Mesenchymal stem cell (in vitro differentiated cells and primary cell): Measurements from ENCODE around the gene PPM1E.

Experiments
- DNase-seq: peaks from one replicate; pipeline ENCODE4 v3.0.0-alpha.2; 2013
- H2AFZ ChIP-seq: one replicate; pipeline ENCODE4 v1.6.1; 2013; ENCODE audit warnings: low read depth, mild to moderate bottlenecking, control low read depth, inconsistent platforms, low read length, moderate library complexity
- H2AK5ac ChIP-seq: 2 replicates; pipeline ENCODE4 v1.6.1; 2013; ENCODE audit warnings: low read length, moderate library complexity, mild to moderate bottlenecking, inconsistent platforms; ENCODE audit not compliant: severe bottlenecking
- H2BK120ac ChIP-seq: one replicate; pipeline ENCODE4 v1.6.1; 2013; ENCODE audit warnings: low read depth, mild to moderate bottlenecking, inconsistent platforms, low read length, moderate library complexity
- H2BK12ac ChIP-seq, 2 experiments: one replicate each; pipeline ENCODE4 v1.6.1; 2013; ENCODE audit warnings: inconsistent platforms in 2 of 2, low read length in 2 of 2, mild to moderate bottlenecking in 2 of 2, moderate library complexity in 2 of 2, control low read depth in 1 of 2
- H2BK15ac ChIP-seq: one replicate; pipeline ENCODE4 v1.6.1; 2013; ENCODE audit warnings: mild to moderate bottlenecking, low read depth, inconsistent platforms; ENCODE audit not compliant: poor library complexity, severe bottlenecking
- H2BK5ac ChIP-seq: 2 replicates; pipeline ENCODE4 v1.6.1; 2013; ENCODE audit warnings: low read depth, mild to moderate bottlenecking, low read length, control low read depth, inconsistent platforms; ENCODE audit not compliant: poor library complexity, severe bottlenecking
- H3K14ac ChIP-seq, 2 experiments: one replicate each; pipeline ENCODE4 v1.6.1; 2013; ENCODE audit warnings: inconsistent platforms in 2 of 2, low read length in 2 of 2, control low read depth in 1 of 2, mild to moderate bottlenecking in 1 of 2, moderate library complexity in 1 of 2
- H3K18ac ChIP-seq, 2 experiments: one replicate each; pipeline ENCODE4 v1.6.1; 2013; ENCODE audit warnings: inconsistent platforms in 2 of 2, low read length in 2 of 2, control low read depth in 1 of 2, low read depth in 1 of 2, mild to moderate bottlenecking in 1 of 2
- H3K23ac ChIP-seq, 2 experiments: one replicate each; pipeline ENCODE4 v1.6.1; 2013; ENCODE audit warnings: inconsistent platforms in 2 of 2, low read length in 2 of 2, mild to moderate bottlenecking in 2 of 2, moderate library complexity in 2 of 2, control low read depth in 1 of 2
- H3K27ac ChIP-seq: 2 replicates; pipeline ENCODE4 v1.5.1; 2013; ENCODE audit warnings: mild to moderate bottlenecking, moderate library complexity, low read length, control low read depth, inconsistent platforms; ENCODE audit not compliant: poor library complexity, severe bottlenecking
- H3K27me3 ChIP-seq, 2 experiments: 2 replicates each; pipeline versions ENCODE4 v1.6.1 to v1.7.0; 2013; ENCODE audit warnings: low read length in 2 of 2, mild to moderate bottlenecking in 2 of 2, moderate library complexity in 2 of 2, control low read depth in 1 of 2, inconsistent platforms in 1 of 2; ENCODE audit not compliant: control insufficient read depth in 1 of 2, insufficient read depth in 1 of 2
- H3K36me3 ChIP-seq, 2 experiments: 2 replicates each; pipeline versions ENCODE4 v1.6.1 to v1.7.0; 2013; ENCODE audit warnings: low read length in 2 of 2, control low read depth in 1 of 2, inconsistent platforms in 1 of 2, low read depth in 1 of 2, mild to moderate bottlenecking in 1 of 2; ENCODE audit not compliant: insufficient read depth in 2 of 2, control insufficient read depth in 1 of 2
- H3K4ac ChIP-seq, 2 experiments: one replicate each; pipeline ENCODE4 v1.6.1; 2013; ENCODE audit warnings: inconsistent platforms in 2 of 2, low read length in 2 of 2, mild to moderate bottlenecking in 2 of 2, moderate library complexity in 2 of 2, control low read depth in 1 of 2, low read depth in 1 of 2
- H3K4me1 ChIP-seq: 2 replicates; pipeline ENCODE4 v1.6.1; 2013; ENCODE audit warnings: low read depth, low read length, control low read depth; ENCODE audit not compliant: control insufficient read depth, insufficient read depth
- H3K4me2 ChIP-seq: 2 replicates; pipeline ENCODE4 v1.6.1; 2013; ENCODE audit warnings: low read length, mild to moderate bottlenecking, inconsistent platforms; ENCODE audit not compliant: poor library complexity, severe bottlenecking
- H3K4me3 ChIP-seq, 2 experiments: 2 replicates each; pipeline versions ENCODE4 v1.5.1 to v1.7.0; 2013; ENCODE audit warnings: low read length in 2 of 2, mild to moderate bottlenecking in 2 of 2, control low read depth in 1 of 2, low read depth in 1 of 2; ENCODE audit not compliant: insufficient read depth in 1 of 2
- H3K79me1 ChIP-seq: replicated peaks from 2 replicates; pipeline ENCODE4 v1.6.1; 2013; ENCODE audit warnings: mild to moderate bottlenecking, control low read depth, low read length, inconsistent platforms; ENCODE audit not compliant: poor library complexity, severe bottlenecking
- H3K9ac ChIP-seq: 2 replicates; pipeline ENCODE4 v1.7.0; 2013; ENCODE audit warnings: mild to moderate bottlenecking, low read length, moderate library complexity
- H3K9me3 ChIP-seq: 2 replicates; pipeline ENCODE4 v1.7.0; 2013; ENCODE audit warnings: mild to moderate bottlenecking, low read length; ENCODE audit not compliant: control insufficient read depth
- H4K8ac ChIP-seq: one replicate; pipeline ENCODE4 v1.6.1; 2013; ENCODE audit warnings: inconsistent platforms, mild to moderate bottlenecking, low read length, moderate library complexity
- H4K91ac ChIP-seq: one replicate; pipeline ENCODE4 v1.6.1; 2013; ENCODE audit warnings: mild to moderate bottlenecking, low read length, inconsistent platforms
- WGBS: methylation state at CpG from one replicate; pipeline ENCODE4 v1.1.7; 2013; ENCODE audit warnings: mixed read lengths; 5-methylcytosine and 5-hydroxymethylcytosine counted together

The PPM1E gene

GRCh38 chr17:58873926-58874325, 118.3 kb downstream of the PPM1E start:
- H2BK120ac ChIP-seq, result no peak overlapping the region
- H4K91ac ChIP-seq, result no peak overlapping the region
- no peak overlapping the region for H3K4me2 ChIP-seq
- H2BK5ac ChIP-seq, result no peak overlapping the region
- no peak overlapping the region for H2BK12ac ChIP-seq
- 73% methylated on average over 4 of the region's 5 CpGs for WGBS
- no peak overlapping the region for H3K23ac ChIP-seq
- H3K79me1 ChIP-seq, result no peaks in the 10 kb centered on the region
- no peak overlapping the region for H3K14ac ChIP-seq
- no peak overlapping the region for H2AFZ ChIP-seq
- H3K36me3 ChIP-seq, result no peaks in the 10 kb centered on the region
- no peak overlapping the region for H3K18ac ChIP-seq
- no peak overlapping the region for H3K4ac ChIP-seq
- H3K9ac ChIP-seq, result no peak overlapping the region
- no peaks in the 10 kb centered on the region for H3K9me3 ChIP-seq
- no peak overlapping the region for H4K8ac ChIP-seq
- no peaks in the 10 kb centered on the region for H3K27me3 ChIP-seq
- no peak overlapping the region for H3K4me3 ChIP-seq
- no peaks in the 10 kb centered on the region for H3K4me1 ChIP-seq
- H3K27ac ChIP-seq, result no peak overlapping the region
- no peak for DNase-seq
- no peak overlapping the region for H2BK15ac ChIP-seq
- no peak overlapping the region for H2AK5ac ChIP-seq

GRCh38 chr17:58875261-58875660, 119.6 kb downstream of the PPM1E start:
- no peak overlapping the region for H3K4me3 ChIP-seq
- no peaks in the 10 kb centered on the region for H3K36me3 ChIP-seq
- H2AK5ac ChIP-seq, result no peak overlapping the region
- H3K14ac ChIP-seq, result no peak overlapping the region
- no peak overlapping the region for H2BK120ac ChIP-seq
- no peaks in the 10 kb centered on the region for H3K79me1 ChIP-seq
- no peak overlapping the region for H3K9ac ChIP-seq
- no peak overlapping the region for H2BK5ac ChIP-seq
- no peaks in the 10 kb centered on the region for H3K9me3 ChIP-seq
- H4K8ac ChIP-seq, result no peak overlapping the region
- H4K91ac ChIP-seq, result no peak overlapping the region
- H3K27ac ChIP-seq, result no peak overlapping the region
- no peak for DNase-seq
- no peak overlapping the region for H3K23ac ChIP-seq
- H3K27me3 ChIP-seq, result no peaks in the 10 kb centered on the region
- no peak overlapping the region for H3K18ac ChIP-seq
- no peak overlapping the region for H2BK15ac ChIP-seq
- H3K4me2 ChIP-seq, result no peak overlapping the region
- no peak overlapping the region for H3K4ac ChIP-seq
- no peaks in the 10 kb centered on the region for H3K4me1 ChIP-seq
- H2AFZ ChIP-seq, result no peak overlapping the region
- no peak overlapping the region for H2BK12ac ChIP-seq

GRCh38 chr17:58884161-58884560, 128.5 kb downstream of the PPM1E start:
- H2BK5ac ChIP-seq, result no peak overlapping the region
- H3K79me1 ChIP-seq, result no peaks in the 10 kb centered on the region
- H2BK12ac ChIP-seq, result no peak overlapping the region
- H3K9me3 ChIP-seq, result no peaks in the 10 kb centered on the region
- H2AK5ac ChIP-seq, result no peak overlapping the region
- no peak overlapping the region for H3K23ac ChIP-seq
- H2BK15ac ChIP-seq, result no peak overlapping the region
- H3K27ac ChIP-seq, result no peak overlapping the region
- DNase-seq, result no peak
- H3K4me2 ChIP-seq, result no peak overlapping the region
- H4K8ac ChIP-seq, result no peak overlapping the region
- H3K9ac ChIP-seq, result no peak overlapping the region
- H3K4ac ChIP-seq, result no peak overlapping the region
- WGBS, result no CpG with 5 or more reads among the region's 1 CpG
- H3K4me3 ChIP-seq, result no peak overlapping the region
- H3K4me1 ChIP-seq, result no peaks in the 10 kb centered on the region
- H3K27me3 ChIP-seq, result no peaks in the 10 kb centered on the region
- H3K14ac ChIP-seq, result no peak overlapping the region
- no peak overlapping the region for H4K91ac ChIP-seq
- H2AFZ ChIP-seq, result no peak overlapping the region
- no peak overlapping the region for H2BK120ac ChIP-seq
- no peaks in the 10 kb centered on the region for H3K36me3 ChIP-seq
- no peak overlapping the region for H3K18ac ChIP-seq

- Histone ChIP-seq H3K4me3 (no peak overlapping the region), H2AK5ac (no peak overlapping the region), H3K79me1 (no peaks in the 10 kb centered on the region), H2BK15ac (no peak overlapping the region), H3K36me3 (no peaks in the 10 kb centered on the region), H2AFZ (no peak overlapping the region), H3K4me2 (no peak overlapping the region), H3K27ac (no peak overlapping the region), H4K8ac (no peak overlapping the region), H3K9me3 (no peaks in the 10 kb centered on the region), H2BK5ac (no peak overlapping the region), H2BK120ac (no peak overlapping the region), H4K91ac (no peak overlapping the region), H3K9ac (no peak overlapping the region), H3K4me1 (no peaks in the 10 kb centered on the region), H2BK12ac (no peak overlapping the region), H3K18ac (no peak overlapping the region), H3K23ac (no peak overlapping the region), H3K27me3 (no peaks in the 10 kb centered on the region), H3K14ac (no peak overlapping the region), H3K4ac (no peak overlapping the region)
- no peak for DNase-seq
- WGBS, result 68% methylated on average over 1 of the region's 1 CpG
Measured at GRCh38 chr17:58886514-58886913, 130.9 kb downstream of the PPM1E start.
